HG02571 (cell line): ENCODE results near the gene NDST1.
"Not testable (repeated sequence)": the region's sequence is repeated elsewhere in the genome, so short reads cannot be mapped to it uniquely, and the experiment has no call there.

Experiments
- ATAC-seq: cut with Tn5 transposase; IDR thresholded peaks from one replicate; pipeline ENCODE4 v1.9.1; 2021; ENCODE audit warnings: mild to moderate bottlenecking, moderate library complexity; ENCODE audit not compliant: unreplicated experiment

NDST1 gene

DNA sequence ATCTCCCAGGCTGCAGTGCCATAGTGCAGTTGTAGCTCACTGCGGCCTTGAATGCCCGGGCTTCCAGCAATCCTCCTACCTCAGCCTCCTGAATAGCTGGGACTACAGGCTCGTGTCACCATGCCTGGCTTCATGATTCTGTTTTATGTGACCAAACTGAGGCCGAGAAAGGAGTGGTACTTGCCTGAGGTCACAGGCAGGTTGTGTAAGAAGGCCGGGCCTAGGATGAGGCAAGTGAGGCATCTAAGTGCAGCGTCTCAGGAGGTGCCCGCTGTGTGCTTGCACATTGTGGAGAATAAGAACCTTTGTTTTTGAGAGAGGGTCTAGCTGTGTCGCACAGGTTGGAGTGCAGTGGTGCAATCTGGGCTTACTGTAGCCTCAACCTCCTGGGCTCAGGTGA lies 2.1 kb upstream of the NDST1 start:
- ATAC-seq = no peak

GRCh38 chr5:150506571-150507473 lies 1.1 kb upstream of the NDST1 start:
- ATAC-seq = no peak

- no peak for ATAC-seq
These were observed 328 bp downstream of the NDST1 start for GRCh38 chr5:150508277-150508640.

DNA sequence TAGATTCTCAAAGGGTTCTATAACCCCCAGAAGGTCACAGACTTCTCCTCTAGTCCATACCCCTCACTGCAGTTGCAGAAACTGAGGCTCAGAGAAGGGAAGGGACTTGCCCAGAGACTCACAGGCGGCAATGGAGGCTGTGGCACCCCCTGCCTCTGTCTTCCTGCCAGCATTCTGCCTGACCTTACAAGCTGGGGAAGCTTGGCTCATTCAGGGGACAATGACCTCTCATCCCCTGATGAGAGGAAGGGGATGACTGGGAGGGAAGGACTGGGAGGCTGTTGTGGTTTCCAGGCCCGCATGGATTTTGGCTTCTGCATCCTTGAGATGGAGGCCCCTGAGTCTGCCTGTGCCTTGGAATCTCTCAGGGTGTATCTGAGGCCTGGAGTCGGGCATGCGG lies 897 bp downstream of the NDST1 start:
- no peak for ATAC-seq

DNA sequence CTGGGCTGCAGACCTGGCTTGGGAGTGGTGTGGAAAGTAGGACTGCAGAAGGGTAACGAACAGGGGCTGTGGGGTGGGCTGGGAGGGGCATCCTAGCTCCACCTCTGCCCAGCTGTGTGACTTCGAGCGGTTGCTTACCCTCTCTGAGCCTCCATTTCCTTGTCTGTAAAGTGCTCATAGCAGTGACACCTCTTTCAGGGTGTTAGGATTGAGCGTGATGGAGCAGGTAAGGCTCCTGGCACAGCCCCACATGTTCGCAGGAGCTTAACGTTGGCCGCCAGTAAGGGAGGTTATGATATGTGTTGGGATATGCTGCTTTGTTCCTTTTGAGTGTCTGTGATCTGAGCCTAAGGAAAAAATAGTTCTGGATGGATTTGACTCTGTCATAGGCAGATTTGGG lies 2.1 kb downstream of the NDST1 start:
- ATAC-seq = no peak

GRCh38 chr5:150510460-150511263 lies 2.7 kb downstream of the NDST1 start:
- no peak for ATAC-seq

DNA sequence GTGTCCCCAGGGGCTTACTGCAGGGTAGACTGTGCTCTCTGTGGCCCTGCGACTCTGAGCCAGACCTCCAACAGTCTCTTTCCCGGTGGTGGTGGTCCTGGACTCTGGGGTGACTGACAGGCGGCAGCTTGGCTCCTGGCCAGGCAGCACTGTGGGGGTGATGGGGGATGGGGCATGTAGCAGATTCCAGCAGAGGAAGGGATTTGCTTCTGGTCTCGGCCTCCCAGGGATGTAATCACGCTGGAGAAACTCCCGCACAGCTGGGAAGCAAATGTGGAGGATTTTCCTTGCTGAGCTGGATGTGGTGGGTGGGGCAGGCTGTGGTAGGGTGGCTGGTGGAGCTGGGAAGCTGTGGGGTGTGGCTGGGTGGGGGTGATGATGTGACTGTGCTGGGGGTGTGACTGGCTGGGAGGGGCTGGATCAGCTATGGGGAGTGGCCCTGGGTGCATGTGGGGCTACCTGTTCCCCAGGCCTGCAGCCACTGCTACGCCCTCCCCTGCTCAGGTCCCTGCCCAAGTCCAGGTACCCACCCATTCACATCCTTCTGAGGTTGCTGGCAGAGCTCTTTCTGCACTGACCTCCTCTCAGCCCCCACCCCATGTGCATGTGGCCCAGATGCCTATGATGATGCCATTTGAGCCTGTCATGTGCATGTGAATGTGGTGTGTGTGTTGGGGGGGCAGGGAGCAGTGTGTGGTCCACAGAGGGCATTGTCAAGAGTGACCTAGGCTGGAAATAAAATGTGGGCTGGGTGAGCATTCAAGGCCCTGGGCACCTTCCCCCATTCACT lies 3.8 kb downstream of the NDST1 start:
- no peak for ATAC-seq

- no peak for ATAC-seq
These were observed 4.4 kb downstream of the NDST1 start for GRCh38 chr5:150512368-150512747.

DNA sequence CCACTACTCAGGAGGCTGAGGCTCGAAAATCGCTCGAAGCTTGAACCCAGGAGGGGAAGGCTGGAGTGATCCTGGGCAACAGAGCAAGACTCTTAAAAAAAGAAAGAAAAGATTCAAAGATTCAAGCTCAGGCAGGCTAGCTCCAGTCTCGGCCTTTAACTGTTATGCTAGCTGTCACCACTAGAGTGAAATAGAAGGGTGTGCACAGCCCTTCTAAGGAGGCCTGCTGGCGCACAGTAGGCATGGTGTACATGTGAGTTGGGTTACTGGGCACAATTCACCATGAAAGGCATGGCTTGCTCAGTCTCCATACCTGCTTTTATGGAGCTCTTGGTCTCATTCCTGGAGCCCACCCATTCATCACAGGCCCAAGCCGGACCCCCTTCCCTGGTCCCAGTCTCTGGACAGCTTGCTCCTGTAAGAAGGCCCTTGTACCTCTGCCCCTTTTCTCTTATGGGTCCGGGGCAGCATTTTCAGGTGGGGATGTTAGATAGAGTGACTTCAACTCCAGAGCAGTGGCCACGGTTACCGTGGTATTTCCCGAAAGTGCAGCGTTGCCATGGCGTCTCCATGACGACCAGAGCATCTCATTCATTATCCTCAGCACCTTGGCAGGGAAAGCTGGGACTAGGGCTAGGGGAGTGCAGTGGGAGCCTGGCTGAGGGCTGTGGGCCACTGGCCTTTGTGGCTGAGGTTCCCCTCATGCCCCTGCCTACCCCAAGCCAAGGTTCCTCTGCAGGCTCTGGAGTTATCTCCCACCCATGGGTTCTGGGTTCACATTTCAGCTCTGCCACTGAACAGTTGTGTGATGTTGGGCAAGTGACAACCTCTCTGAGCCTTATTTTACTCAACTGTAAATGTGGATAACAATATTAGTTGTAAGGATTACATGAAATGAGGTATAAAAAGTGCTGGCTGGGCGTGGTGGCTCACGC lies 5.7 kb downstream of the NDST1 start:
- no peak for ATAC-seq

GRCh38 chr5:150514708-150515211 lies 6.8 kb downstream of the NDST1 start:
- no peak for ATAC-seq

- ATAC-seq = no peak
These were observed 7.5 kb downstream of the NDST1 start for GRCh38 chr5:150515446-150515845.

DNA sequence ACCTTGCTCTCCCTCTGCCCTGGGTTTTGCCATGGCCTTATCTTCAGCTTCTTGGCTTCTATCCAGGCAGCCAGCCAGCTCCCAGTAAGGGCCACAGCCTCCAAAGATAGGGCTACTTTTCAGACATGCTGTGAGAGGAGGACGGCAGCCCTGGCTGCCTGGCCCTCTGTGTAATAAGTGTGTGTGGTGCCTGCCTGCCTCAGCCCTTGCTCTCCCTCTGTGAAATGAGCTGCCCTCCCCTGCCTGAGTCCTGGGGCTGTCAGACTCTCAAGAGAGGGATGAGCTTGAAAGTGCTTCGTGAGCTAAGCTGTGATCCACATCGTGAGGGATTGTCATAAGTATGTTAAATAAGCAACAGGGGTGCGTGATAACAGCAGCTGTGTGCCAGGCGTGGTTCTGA lies 8.1 kb downstream of the NDST1 start:
- ATAC-seq = no peak

GRCh38 chr5:150517272-150518152 lies 9.6 kb downstream of the NDST1 start:
- ATAC-seq = no peak

DNA sequence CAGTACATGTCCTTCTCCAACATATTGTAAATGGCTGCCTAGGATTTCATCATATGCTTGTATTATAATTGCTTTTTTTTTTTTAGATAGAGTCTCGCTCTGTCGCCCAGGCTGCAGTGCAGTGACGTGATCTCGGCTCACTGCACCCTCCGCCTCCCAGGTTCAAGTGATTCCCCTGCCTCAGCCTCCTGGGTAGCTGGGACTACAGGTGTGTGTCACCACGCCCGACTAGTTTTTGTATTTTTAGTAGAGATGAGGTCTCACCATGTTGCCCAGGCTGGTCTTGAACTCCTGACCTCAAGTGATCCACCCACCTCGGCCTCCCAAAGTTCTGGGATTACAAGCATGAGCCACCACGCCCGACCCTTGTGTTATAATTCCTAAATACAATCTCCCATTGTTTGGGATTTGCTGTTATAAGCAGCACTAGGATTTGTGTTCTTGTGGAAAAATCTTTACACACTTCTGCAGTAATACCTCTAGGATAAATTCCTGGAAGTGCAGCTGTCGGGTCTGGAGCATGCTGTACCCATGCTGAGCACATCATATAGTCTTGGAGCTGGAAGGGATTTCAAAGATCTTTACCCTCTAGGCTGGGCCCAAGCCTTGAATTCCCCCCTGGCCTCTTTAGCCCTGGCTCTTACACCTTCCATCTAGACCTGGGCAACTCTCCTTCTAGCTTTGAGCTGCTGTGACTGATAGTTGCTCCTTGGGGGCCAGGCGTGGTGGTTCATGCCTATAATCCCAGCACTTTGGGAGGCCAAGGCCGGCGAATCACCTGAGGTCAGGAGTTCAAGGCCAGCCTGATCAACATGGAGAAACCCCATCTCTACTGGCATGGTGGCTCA lies 11.0 kb downstream of the NDST1 start:
- not testable (repeated sequence) for ATAC-seq

DNA sequence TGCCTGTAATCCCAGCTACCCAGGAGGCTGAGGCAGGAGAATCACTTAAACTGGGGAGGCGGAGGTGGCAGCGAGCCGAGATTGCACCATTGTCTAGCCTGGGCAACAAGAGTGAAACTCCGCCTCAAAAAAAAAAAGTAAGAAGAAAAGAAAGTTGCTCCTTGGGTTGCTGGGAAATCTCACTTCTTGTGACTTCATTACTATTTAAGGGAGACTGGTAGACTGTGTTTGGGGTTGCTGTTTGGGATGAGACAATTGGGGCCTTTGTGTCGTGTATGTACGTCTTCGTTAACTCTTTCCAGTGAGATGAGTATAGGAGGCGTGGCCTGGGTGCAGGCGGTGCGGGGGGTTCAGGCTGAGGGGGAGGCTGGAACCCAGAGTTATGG lies 11.6 kb downstream of the NDST1 start:
- ATAC-seq = no peak

- no peak for ATAC-seq
These were observed 12.0 kb downstream of the NDST1 start for GRCh38 chr5:150519978-150520377.

DNA sequence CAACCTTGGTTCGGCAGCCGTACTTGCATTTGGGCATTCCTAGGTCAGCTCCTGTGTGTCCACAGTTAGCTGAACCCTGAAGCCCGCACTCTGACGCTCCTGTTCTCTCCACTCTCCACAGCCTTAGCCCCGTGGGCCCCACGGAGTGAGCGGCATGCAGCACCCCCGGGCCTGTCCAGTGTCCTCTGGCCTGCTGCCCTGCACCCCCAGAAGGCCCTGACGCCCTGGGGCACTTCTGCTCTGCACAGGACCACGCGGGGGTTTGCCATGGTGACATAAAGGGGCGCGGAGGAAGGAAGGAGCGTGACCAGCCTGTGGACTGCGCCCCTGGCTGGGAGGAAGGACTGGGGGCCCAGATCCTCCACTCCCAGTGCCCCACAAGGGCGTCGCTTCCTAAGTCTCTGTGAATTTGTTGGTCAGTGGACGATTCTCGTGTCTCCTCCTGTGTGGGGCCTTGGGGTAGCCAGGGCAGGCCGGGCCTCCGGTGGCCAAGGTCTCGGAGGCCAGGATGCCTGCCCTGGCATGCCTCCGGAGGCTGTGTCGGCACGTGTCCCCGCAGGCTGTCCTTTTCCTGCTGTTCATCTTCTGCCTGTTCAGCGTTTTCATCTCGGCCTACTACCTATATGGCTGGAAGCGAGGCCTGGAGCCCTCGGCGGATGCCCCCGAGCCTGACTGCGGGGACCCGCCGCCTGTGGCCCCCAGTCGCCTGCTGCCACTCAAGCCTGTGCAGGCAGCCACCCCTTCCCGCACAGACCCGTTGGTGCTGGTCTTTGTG lies 13.0 kb downstream of the NDST1 start:
- ATAC-seq = no peak

DNA sequence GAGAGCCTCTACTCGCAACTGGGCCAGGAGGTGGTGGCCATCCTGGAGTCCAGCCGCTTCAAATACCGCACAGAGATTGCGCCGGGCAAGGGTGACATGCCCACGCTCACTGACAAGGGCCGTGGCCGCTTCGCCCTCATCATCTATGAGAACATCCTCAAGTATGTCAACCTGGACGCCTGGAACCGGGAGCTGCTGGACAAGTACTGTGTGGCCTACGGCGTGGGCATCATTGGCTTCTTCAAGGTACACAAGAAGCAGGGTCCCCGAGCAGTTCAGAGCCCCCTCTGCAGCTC lies 13.5 kb downstream of the NDST1 start:
- no peak for ATAC-seq
